ENCODE results near the gene POC1A.

GRCh38 chr3:52092271-52092660 is 62.0 kb downstream of the POC1A start:
- TF ChIP-seq, protein P1, sequence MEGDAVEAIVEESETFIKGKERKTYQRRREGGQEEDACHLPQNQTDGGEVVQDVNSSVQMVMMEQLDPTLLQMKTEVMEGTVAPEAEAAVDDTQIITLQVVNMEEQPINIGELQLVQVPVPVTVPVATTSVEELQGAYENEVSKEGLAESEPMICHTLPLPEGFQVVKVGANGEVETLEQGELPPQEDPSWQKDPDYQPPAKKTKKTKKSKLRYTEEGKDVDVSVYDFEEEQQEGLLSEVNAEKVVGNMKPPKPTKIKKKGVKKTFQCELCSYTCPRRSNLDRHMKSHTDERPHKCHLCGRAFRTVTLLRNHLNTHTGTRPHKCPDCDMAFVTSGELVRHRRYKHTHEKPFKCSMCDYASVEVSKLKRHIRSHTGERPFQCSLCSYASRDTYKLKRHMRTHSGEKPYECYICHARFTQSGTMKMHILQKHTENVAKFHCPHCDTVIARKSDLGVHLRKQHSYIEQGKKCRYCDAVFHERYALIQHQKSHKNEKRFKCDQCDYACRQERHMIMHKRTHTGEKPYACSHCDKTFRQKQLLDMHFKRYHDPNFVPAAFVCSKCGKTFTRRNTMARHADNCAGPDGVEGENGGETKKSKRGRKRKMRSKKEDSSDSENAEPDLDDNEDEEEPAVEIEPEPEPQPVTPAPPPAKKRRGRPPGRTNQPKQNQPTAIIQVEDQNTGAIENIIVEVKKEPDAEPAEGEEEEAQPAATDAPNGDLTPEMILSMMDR (IDR thresholded peaks at IDR 0.05; ENCODE audit: insufficient read depth, low read depth, low read length), result no peak
- TF ChIP-seq EZH2 (IDR thresholded peaks at IDR 0.05; ENCODE audit: insufficient read depth, low read length), result no peak
